ENCODE measurements around the gene CCDC117. TPM values are rescaled to one million over a fixed set of nuclear protein-coding genes. Genes with fewer than 3 reads are reported as not detected.
"Not testable (repeated sequence)": the region's sequence is repeated elsewhere in the genome, so short reads cannot be mapped to it uniquely, and the experiment has no call there.

The CCDC117 gene
- total RNA-seq, 2 experiments from 2014 or later = 35.5 to 42.4 TPM

- Mint-ChIP-seq H3K4me1 (peaks cover 70% of the 10 kb centered on the region), H3K27ac (no peak overlapping the region), H3K36me3 (peaks cover 41% of the 10 kb centered on the region), H3K9me3 (ENCODE audit: low read depth) (no peaks in the 10 kb centered on the region), H3K27me3 (no peaks in the 10 kb centered on the region), H3K4me3 (no peak overlapping the region)
- CTCF ChIA-PET = interaction anchor here (1.5 kb wide), 1 partner anchor 40 kb away, joined by 3 read pairs; no protein-coding TSS in a partner anchor
- no peak for DNase-seq
- ATAC-seq = no peak
These were observed 44.6 kb downstream of the CCDC117 start for GRCh38 chr22:28817064-28817463.

- ATAC-seq (no peak), DNase-seq (no peak)
- Mint-ChIP-seq H3K4me1 (peaks cover 69% of the 10 kb centered on the region), H3K4me3 (no peak overlapping the region), H3K27me3 (no peaks in the 10 kb centered on the region), H3K36me3 (peaks cover 35% of the 10 kb centered on the region), H3K27ac (peak overlapping the region; percentile 61), H3K9me3 (ENCODE audit: low read depth) (no peaks in the 10 kb centered on the region)
- CTCF ChIA-PET = interaction anchor here (0.9 to 3.3 kb wide), 5 partner anchors 10 to 41 kb away, joined by 3 to 37 read pairs (median 5); partner anchors contain the start of gene XBP1
These were observed 45.7 kb downstream of the CCDC117 start for GRCh38 chr22:28817919-28818859.

- CTCF ChIA-PET = interaction anchor here (1.2 to 3.3 kb wide), 4 partner anchors 10 to 19 kb away, joined by 5 to 37 read pairs (median 6); partner anchors contain the start of gene XBP1
- no peaks in the 10 kb centered on the region for H3K27me3 Mint-ChIP-seq
- no peak overlapping the region for H3K4me3 Mint-ChIP-seq
- peaks cover 61% of the 10 kb centered on the region for H3K4me1 Mint-ChIP-seq
- ATAC-seq (no peak), DNase-seq (no peak)
- H3K9me3 Mint-ChIP-seq (ENCODE audit: low read depth) = no peaks in the 10 kb centered on the region
- H3K36me3 Mint-ChIP-seq = peaks cover 23% of the 10 kb centered on the region
- no peak overlapping the region for H3K27ac Mint-ChIP-seq
These were observed 47.0 kb downstream of the CCDC117 start for GRCh38 chr22:28819253-28820096.

GRCh38 chr22:28820885-28821284 is 48.4 kb downstream of the CCDC117 start:
- peaks cover 14% of the 10 kb centered on the region for H3K36me3 Mint-ChIP-seq
- no peak overlapping the region for H3K4me3 Mint-ChIP-seq
- CTCF ChIA-PET = interaction anchor here (0.9 to 1.5 kb wide), 3 partner anchors 20 to 220 kb away, joined by 3 to 6 read pairs (median 3); partner anchors contain the start of genes CCDC117 and XBP1
- DNase-seq (no peak), ATAC-seq (no peak)
- H3K27ac Mint-ChIP-seq = no peak overlapping the region
- no peaks in the 10 kb centered on the region for H3K9me3 Mint-ChIP-seq (ENCODE audit: low read depth)
- peaks cover 50% of the 10 kb centered on the region for H3K4me1 Mint-ChIP-seq
- H3K27me3 Mint-ChIP-seq = no peaks in the 10 kb centered on the region

- peaks cover 53% of the 10 kb centered on the region for H3K4me1 Mint-ChIP-seq
- H3K36me3 Mint-ChIP-seq = peaks cover 16% of the 10 kb centered on the region
- no peak overlapping the region for H3K4me3 Mint-ChIP-seq
- no peak overlapping the region for H3K27ac Mint-ChIP-seq
- CTCF ChIA-PET = interaction anchor here (0.6 to 1.1 kb wide), 3 partner anchors 10 to 349 kb away, joined by 3 to 4 read pairs (median 3); no protein-coding TSS in a partner anchor
- H3K9me3 Mint-ChIP-seq (ENCODE audit: low read depth) = no peaks in the 10 kb centered on the region
- H3K27me3 Mint-ChIP-seq = no peaks in the 10 kb centered on the region
- no peak for DNase-seq
- ATAC-seq = no peak
These were observed 49.0 kb downstream of the CCDC117 start for GRCh38 chr22:28821452-28821851.

- peaks cover 52% of the 10 kb centered on the region for H3K4me1 Mint-ChIP-seq
- H3K27me3 Mint-ChIP-seq = no peaks in the 10 kb centered on the region
- H3K36me3 Mint-ChIP-seq = peaks cover 15% of the 10 kb centered on the region
- CTCF ChIA-PET = interaction anchor here (1.0 to 1.7 kb wide), 4 partner anchors 19 to 28 kb away, joined by 3 to 5 read pairs (median 4); partner anchors contain the start of gene XBP1
- H3K9me3 Mint-ChIP-seq (ENCODE audit: low read depth) = no peaks in the 10 kb centered on the region
- ATAC-seq = peak; percentile 72
- no peak overlapping the region for H3K4me3 Mint-ChIP-seq
- H3K27ac Mint-ChIP-seq = peak overlapping the region; percentile 86
- peak; percentile 50 for DNase-seq
These were observed 50.5 kb downstream of the CCDC117 start for GRCh38 chr22:28822930-28823551.

- H3K36me3 Mint-ChIP-seq = peaks cover 15% of the 10 kb centered on the region
- H3K27me3 Mint-ChIP-seq; H3K4me3 Mint-ChIP-seq; ATAC-seq; H3K27ac Mint-ChIP-seq; CTCF ChIA-PET; H3K9me3 Mint-ChIP-seq (ENCODE audit: low read depth); DNase-seq: not testable (repeated sequence)
- peaks cover 44% of the 10 kb centered on the region for H3K4me1 Mint-ChIP-seq
These were observed 52.0 kb downstream of the CCDC117 start for GRCh38 chr22:28824455-28824854.

- CTCF ChIA-PET = interaction anchor here (0.9 to 7.1 kb wide), 3 partner anchors 14 to 53 kb away, joined by 3 to 84 read pairs (median 67); partner anchors contain the start of gene XBP1
- H3K36me3 Mint-ChIP-seq = peaks cover 14% of the 10 kb centered on the region
- not testable (repeated sequence) for H3K9me3 Mint-ChIP-seq (ENCODE audit: low read depth); ATAC-seq; H3K27me3 Mint-ChIP-seq; DNase-seq; H3K4me3 Mint-ChIP-seq; H3K27ac Mint-ChIP-seq
- peaks cover 48% of the 10 kb centered on the region for H3K4me1 Mint-ChIP-seq
These were observed 53.9 kb downstream of the CCDC117 start for GRCh38 chr22:28826430-28826829.

GRCh38 chr22:28826921-28827320 is 54.4 kb downstream of the CCDC117 start:
- ATAC-seq = no peak

GRCh38 chr22:28829358-28830181 is 57.1 kb downstream of the CCDC117 start:
- DNase-seq (peak; percentile 85), ATAC-seq (peak; percentile 69)
- Mint-ChIP-seq H3K27ac (peak overlapping the region; percentile 57), H3K4me3 (no peak overlapping the region), H3K4me1 (peaks cover 43% of the 10 kb centered on the region), H3K36me3 (peaks cover 14% of the 10 kb centered on the region), H3K9me3 (ENCODE audit: low read depth) (no peaks in the 10 kb centered on the region), H3K27me3 (peaks cover 4% of the 10 kb centered on the region)
- CTCF ChIA-PET = interaction anchor here (0.8 to 7.5 kb wide), 22 partner anchors 11 to 809 kb away, joined by 3 to 89 read pairs (median 5); partner anchors contain the start of genes CCDC117, CHEK2, HSCB and XBP1

More at GRCh38 chr22:28826921-28827320, 54.4 kb downstream of the CCDC117 start:
- Mint-ChIP-seq H3K4me1 (peaks cover 43% of the 10 kb centered on the region), H3K27me3 (peaks cover 4% of the 10 kb centered on the region), H3K36me3 (peaks cover 14% of the 10 kb centered on the region), H3K4me3 (no peak overlapping the region), H3K27ac (no peak overlapping the region), H3K9me3 (ENCODE audit: low read depth) (no peaks in the 10 kb centered on the region)
- no peak for DNase-seq
- CTCF ChIA-PET = interaction anchor here (3.9 to 7.5 kb wide), 4 partner anchors 14 to 226 kb away, joined by 30 to 89 read pairs (median 76); partner anchors contain the start of gene XBP1

GRCh38 chr22:28830441-28830840 is 57.9 kb downstream of the CCDC117 start:
- no peak overlapping the region for H3K4me3 Mint-ChIP-seq
- peaks cover 41% of the 10 kb centered on the region for H3K4me1 Mint-ChIP-seq
- no peak for DNase-seq
- CTCF ChIA-PET = interaction anchor here (0.7 to 7.5 kb wide), 14 partner anchors 12 to 288 kb away, joined by 3 to 89 read pairs (median 12); partner anchors contain the start of genes CCDC117, CHEK2, HSCB and XBP1
- H3K9me3 Mint-ChIP-seq (ENCODE audit: low read depth) = no peaks in the 10 kb centered on the region
- peaks cover 10% of the 10 kb centered on the region for H3K36me3 Mint-ChIP-seq
- peaks cover 8% of the 10 kb centered on the region for H3K27me3 Mint-ChIP-seq
- no peak overlapping the region for H3K27ac Mint-ChIP-seq
- ATAC-seq = no peak
